Kidney (tissue), 14 donors: ENCODE data around the gene TRIO. TPM values are rescaled to one million over a fixed set of nuclear protein-coding genes. Genes with fewer than 3 reads are reported as not detected.

Source experiments
- DNase-seq, 5 donors: peaks; one replicate each; pipeline ENCODE4 v3.0.0-alpha.2; 2013 to 2020
- FAIRE-seq: peaks from 2 replicates; lab custom pipeline; 2012; peaks lifted over from hg19 to GRCh38; lab: Jason Lieb, UNC
- H3K27ac ChIP-seq, 2 donors: one replicate each; pipeline ENCODE4 v1.7.0; 2013; ENCODE audit warnings: low read depth in 2 of 2, low read length in 2 of 2, inconsistent platforms in 1 of 2
- H3K27me3 ChIP-seq: one replicate; pipeline ENCODE4 v1.7.1; 2013; ENCODE audit warnings: low read length, inconsistent platforms; ENCODE audit not compliant: control insufficient read depth, insufficient read depth
- H3K36me3 ChIP-seq, 3 donors: one replicate each; pipeline versions ENCODE4 v1.7.0 to v1.7.1; 2013; ENCODE audit warnings: low read length in 3 of 3, control low read depth in 1 of 3, inconsistent platforms in 1 of 3; ENCODE audit not compliant: insufficient read depth in 3 of 3, control insufficient read depth in 2 of 3
- H3K4me1 ChIP-seq, 3 donors: one replicate each; pipeline versions ENCODE4 v1.7.0 to v1.7.1; 2013; ENCODE audit warnings: low read length in 3 of 3, inconsistent platforms in 1 of 3, low read depth in 1 of 3; ENCODE audit not compliant: control insufficient read depth in 2 of 3, insufficient read depth in 2 of 3
- H3K4me3 ChIP-seq, 3 donors: one replicate each; pipeline versions ENCODE4 v1.7.0 to v1.8.1; 2013; ENCODE audit warnings: low read length in 3 of 3, control low read depth in 1 of 3, inconsistent platforms in 1 of 3
- H3K9ac ChIP-seq, 3 donors: one replicate each; pipeline versions ENCODE4 v1.7.0 to v1.7.1; 2013; ENCODE audit warnings: low read length in 3 of 3, control low read depth in 1 of 3, inconsistent platforms in 1 of 3
- H3K9me3 ChIP-seq, 3 donors: one replicate each; pipeline versions ENCODE4 v1.7.0 to v1.7.1; 2013; ENCODE audit warnings: low read length in 3 of 3, control low read depth in 1 of 3, inconsistent platforms in 1 of 3; ENCODE audit not compliant: control insufficient read depth in 2 of 3, insufficient read depth in 1 of 3
- intact Hi-C: fragments of 100-400 bp; cut with DNase I; formaldehyde crosslinking; loops from one replicate; pipeline ENCODE4 v1.11.1; 2022
- polyA plus RNA-seq: library from polyadenylated mRNA; stranded (reverse); fragments of 350-450 nt; fragmentation: Illumina TruSeq; extraction: RNeasy Lipid Tissue Mini Kit (QIAGEN cat#74804); gene quantifications from one replicate; pipeline ENCODE4 v1.2.3, GENCODE V29; 2014; ENCODE audit warnings: low read depth, low replicate concordance; ENCODE audit not compliant: insufficient read depth
- total RNA-seq: library from RNA; stranded (reverse); fragmentation: NEBNext Ultra II Directional; extraction: Animal tissue kit (Norgen Biotek cat#: 25700); gene quantifications from one replicate; pipeline ENCODE4 v1.2.1, GENCODE V29; 2021
- TF ChIP-seq, protein P1 (sequence below): IDR thresholded peaks from 3 replicates; pipeline ENCODE4 v1.5.1; 2012; ENCODE audit warnings: mild to moderate bottlenecking, moderate library complexity, borderline replicate concordance; ENCODE audit not compliant: insufficient read depth; ENCODE audit errors: extremely low read depth
- donor health status: control.
- donor health status: control.
- donor health status: control.
- donor health status: control.
- donor health status: control.
- donor health status: DM: yes; HTN: yes; CAD: no.
- donor health status: Normal renal cell carcinoma (clear cell type).

The TRIO gene
- total and polyA plus RNA-seq, 2 donors from 2014 or later: 9.5 to 149 TPM

DNA sequence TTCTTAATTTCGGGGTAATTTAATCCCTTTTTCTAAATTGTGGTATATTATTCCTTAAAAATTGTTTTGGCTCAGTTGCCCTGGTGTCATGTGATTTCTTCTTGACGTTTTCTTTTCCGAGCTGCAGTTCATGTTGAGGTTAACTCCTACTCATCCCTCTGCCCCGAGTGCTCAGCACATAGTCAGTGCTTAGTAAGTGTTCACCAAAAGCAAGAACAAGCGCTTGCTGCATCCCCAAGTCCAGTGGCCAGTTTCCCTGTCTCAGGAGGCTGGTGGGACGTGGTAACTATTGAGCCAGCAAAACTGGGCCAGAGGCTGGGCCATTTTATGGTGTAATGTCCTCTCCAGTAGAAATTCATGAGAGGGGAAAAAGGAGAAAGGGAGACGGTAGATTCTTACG, 23.3 kb downstream of the TRIO start:
- no peaks in the 10 kb centered on the region for H3K36me3 ChIP-seq
- intact Hi-C loops: no loop called here
- FAIRE-seq (no peak), DNase-seq (no peak)
- no peaks in the 10 kb centered on the region for H3K27me3 ChIP-seq
- no peak overlapping the region for H3K4me3 ChIP-seq
- H3K9me3 ChIP-seq: no peaks in the 10 kb centered on the region
- peaks cover 0 to 29% (median 0%) of the 10 kb centered on the region in 3 donors for H3K4me1 ChIP-seq
- no peak overlapping the region for H3K9ac ChIP-seq
- TF ChIP-seq, protein P1, sequence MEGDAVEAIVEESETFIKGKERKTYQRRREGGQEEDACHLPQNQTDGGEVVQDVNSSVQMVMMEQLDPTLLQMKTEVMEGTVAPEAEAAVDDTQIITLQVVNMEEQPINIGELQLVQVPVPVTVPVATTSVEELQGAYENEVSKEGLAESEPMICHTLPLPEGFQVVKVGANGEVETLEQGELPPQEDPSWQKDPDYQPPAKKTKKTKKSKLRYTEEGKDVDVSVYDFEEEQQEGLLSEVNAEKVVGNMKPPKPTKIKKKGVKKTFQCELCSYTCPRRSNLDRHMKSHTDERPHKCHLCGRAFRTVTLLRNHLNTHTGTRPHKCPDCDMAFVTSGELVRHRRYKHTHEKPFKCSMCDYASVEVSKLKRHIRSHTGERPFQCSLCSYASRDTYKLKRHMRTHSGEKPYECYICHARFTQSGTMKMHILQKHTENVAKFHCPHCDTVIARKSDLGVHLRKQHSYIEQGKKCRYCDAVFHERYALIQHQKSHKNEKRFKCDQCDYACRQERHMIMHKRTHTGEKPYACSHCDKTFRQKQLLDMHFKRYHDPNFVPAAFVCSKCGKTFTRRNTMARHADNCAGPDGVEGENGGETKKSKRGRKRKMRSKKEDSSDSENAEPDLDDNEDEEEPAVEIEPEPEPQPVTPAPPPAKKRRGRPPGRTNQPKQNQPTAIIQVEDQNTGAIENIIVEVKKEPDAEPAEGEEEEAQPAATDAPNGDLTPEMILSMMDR: no peak
- H3K27ac ChIP-seq: no peak overlapping the region

DNA sequence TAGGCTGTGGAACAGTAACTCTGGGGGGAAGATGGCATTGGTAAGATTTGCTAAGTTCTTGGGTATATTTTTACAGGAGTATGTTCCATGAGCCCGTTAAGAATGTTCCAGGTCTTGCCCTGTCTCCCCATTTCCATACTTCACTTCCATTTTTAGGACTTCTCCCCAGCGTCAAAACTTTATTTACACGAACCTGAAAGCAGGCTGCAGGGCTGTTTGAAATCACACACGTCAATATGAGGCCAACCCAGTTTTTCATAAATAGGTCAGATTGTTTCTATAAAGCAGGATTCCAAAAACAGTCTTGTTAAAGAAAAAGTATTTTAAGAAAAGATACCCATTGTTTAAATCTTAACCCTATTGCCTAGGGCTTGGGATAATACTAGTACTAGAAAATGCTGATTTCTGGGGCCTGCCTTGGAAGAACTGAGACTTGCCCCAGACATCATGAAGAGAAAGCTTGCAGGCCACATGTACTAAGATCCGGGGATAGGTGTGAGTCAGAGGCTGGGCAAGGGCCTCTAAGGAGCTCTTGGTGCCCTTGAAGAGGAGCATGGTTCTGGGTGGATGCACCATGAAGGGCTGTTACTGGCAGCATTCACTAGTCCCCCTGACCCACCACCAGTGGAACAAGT, 24.2 kb downstream of the TRIO start:
- Histone ChIP-seq H3K36me3 (no peaks in the 10 kb centered on the region), H3K9me3 (no peaks in the 10 kb centered on the region), H3K4me3 (no peak overlapping the region), H3K4me1 (peaks cover 0 to 38% (median 6%) of the 10 kb centered on the region in 3 donors), H3K27ac (no peak overlapping the region), H3K27me3 (no peaks in the 10 kb centered on the region), H3K9ac (no peak overlapping the region)
- no peak for DNase-seq
- TF ChIP-seq, protein P1: no peak
- no peak for FAIRE-seq
- intact Hi-C loops: no loop called here

DNA sequence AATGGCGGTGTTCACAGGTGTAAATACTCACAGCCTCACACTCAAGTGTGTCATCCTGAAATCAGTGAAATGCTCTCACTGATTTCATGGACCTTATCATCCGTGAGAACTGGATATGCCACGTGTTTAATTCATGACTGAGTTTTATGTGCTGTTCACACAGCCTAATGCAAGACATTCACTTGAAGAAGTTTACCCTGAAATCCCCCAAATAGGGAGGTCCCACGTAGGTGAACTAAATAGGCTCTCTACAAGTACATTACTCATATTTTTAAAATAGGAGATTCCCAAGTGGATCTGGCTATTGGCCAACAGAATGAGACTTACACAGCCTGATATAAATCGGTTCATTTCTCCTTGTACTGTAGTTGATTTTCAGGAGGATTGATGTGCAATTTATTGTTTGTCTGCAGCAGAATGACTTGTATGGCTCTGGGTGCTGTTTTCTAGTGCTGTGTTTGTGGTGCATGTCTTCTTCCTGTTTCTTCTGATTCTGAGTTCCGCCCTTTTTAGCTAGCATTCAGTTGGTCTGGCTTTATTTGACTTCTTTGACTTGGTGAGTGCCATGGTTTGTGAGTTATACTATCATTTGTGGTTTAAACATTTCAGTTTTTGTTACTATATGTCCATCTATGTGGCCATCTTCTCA, 25.1 kb downstream of the TRIO start:
- DNase-seq (no peak), FAIRE-seq (no peak)
- Histone ChIP-seq H3K27me3 (no peaks in the 10 kb centered on the region), H3K9ac (no peak overlapping the region), H3K4me1 (peaks cover 0 to 44% (median 10%) of the 10 kb centered on the region in 3 donors), H3K9me3 (no peaks in the 10 kb centered on the region), H3K27ac (no peak overlapping the region), H3K36me3 (no peaks in the 10 kb centered on the region), H3K4me3 (no peak overlapping the region)
- intact Hi-C loops: no loop called here
- TF ChIP-seq, protein P1: no peak
